Measurements from ENCODE around the gene FOXP1. TPM values are rescaled to one million over a fixed set of nuclear protein-coding genes. Genes with fewer than 3 reads are reported as not detected.

FOXP1 gene
- total and polyA plus RNA-seq, 2 donors (not counting 1 experiment from before 2014, with no cell fraction given), result 91.1 to 508 TPM

GRCh38 chr3:71461749-71462483 is 121.6 kb downstream of the FOXP1 start:
- H3K9ac ChIP-seq (ENCODE audit: low read length), result no peak overlapping the region
- H3K4me2 ChIP-seq (replicated peaks; ENCODE audit: low read depth, low read length, poor library complexity, severe bottlenecking), result no peak overlapping the region
- H3K4me1 ChIP-seq (ENCODE audit: control insufficient read depth in 2 of 2, insufficient read depth in 2 of 2, low read length in 2 of 2), result peaks cover 31 to 35% of the 10 kb centered on the region in 2 donors
- no peak overlapping the region for H3K4me3 ChIP-seq (ENCODE audit: control extremely low read depth in 1 of 5, extremely low read depth in 1 of 5, insufficient read depth in 1 of 5, low read depth in 2 of 5, low read length in 4 of 5)
- peaks cover 0 to 6% (median 0%) of the 10 kb centered on the region in 3 donors for H3K9me3 ChIP-seq (ENCODE audit: control extremely low read depth in 1 of 3, control insufficient read depth in 2 of 3, insufficient read depth in 1 of 3, low read length in 2 of 3)
- peaks cover 91% of the 10 kb centered on the region for H3K79me2 ChIP-seq (ENCODE audit: control insufficient read depth, insufficient read depth, low read length)
- peaks cover 40% of the 10 kb centered on the region for H3K4me1 Mint-ChIP-seq
- ChIA-PET POLR2A (no interaction called here), CTCF (interaction anchor here (1.2 kb wide), 1 partner anchor 105 kb away, joined by 3 read pairs; no protein-coding TSS in a partner anchor)
- H3K27me3 ChIP-seq (replicated peaks in 1 of 4; ENCODE audit: control extremely low read depth in 1 of 4, control insufficient read depth in 3 of 4, insufficient read depth in 4 of 4, low read length in 3 of 4), result no peaks in the 10 kb centered on the region
- no peak for TF ChIP-seq EZH2 (IDR thresholded peaks at IDR 0.05; ENCODE audit: borderline replicate concordance, insufficient read depth, low read depth, low read length, poor library complexity, severe bottlenecking)
- TF ChIP-seq CTCF (IDR thresholded peaks at IDR 0.05), result no peak
- H3K27ac Mint-ChIP-seq, result peak overlapping the region; percentile 71
- ATAC-seq (ENCODE audit: low read depth), result no peak
- no peak overlapping the region for H2AFZ ChIP-seq (ENCODE audit: insufficient read depth, low read depth, low read length, poor library complexity, severe bottlenecking)
- H3K36me3 ChIP-seq (replicated peaks in 1 of 2; ENCODE audit: control extremely low read depth in 1 of 2, control insufficient read depth in 1 of 2, extremely low read depth in 1 of 2, insufficient read depth in 2 of 2, low read length in 1 of 2), result peaks cover 0 to 2% of the 10 kb centered on the region in 2 experiments
- DNase-seq, result no peak
- 97% methylated on average over 6 of the region's 9 CpGs for WGBS (ENCODE audit: insufficient coverage)
- no peaks in the 10 kb centered on the region for H4K20me1 ChIP-seq (ENCODE audit: control insufficient read depth, insufficient read depth, low read length, poor library complexity, severe bottlenecking)
- intact Hi-C loops (cut with micrococcal nuclease), result no loop called here
- H3K27ac ChIP-seq (ENCODE audit: low read length in 2 of 2), result no peak overlapping the region
- H3K4me3 Mint-ChIP-seq, result no peak overlapping the region
- H3K27me3 Mint-ChIP-seq, result no peaks in the 10 kb centered on the region
- no peaks in the 10 kb centered on the region for H3K9me3 Mint-ChIP-seq (ENCODE audit: insufficient read depth)

DNA sequence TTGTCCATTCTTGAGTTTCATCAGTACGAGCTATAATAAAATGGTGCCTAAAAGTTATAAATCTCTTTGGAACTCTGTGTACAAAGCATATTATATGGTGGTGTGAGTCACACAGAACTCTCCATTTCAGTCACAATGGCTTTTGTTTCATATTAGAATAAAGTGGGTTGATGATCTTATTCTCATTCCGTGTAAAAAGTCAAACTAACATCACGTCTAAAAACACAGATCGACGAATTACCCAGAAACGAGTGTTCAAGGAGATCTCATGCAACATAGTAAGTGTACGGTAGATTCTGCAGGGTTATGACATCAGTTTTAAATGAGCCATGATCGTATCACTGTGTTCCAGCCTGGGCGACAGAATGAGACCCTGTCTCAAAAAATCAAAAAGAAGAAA is 122.4 kb downstream of the FOXP1 start:
- peaks cover 48% of the 10 kb centered on the region for H3K4me1 Mint-ChIP-seq
- CTCF ChIA-PET, result interaction anchor here (1.0 to 1.2 kb wide), 2 partner anchors 104 to 125 kb away, joined by 3 read pairs; no protein-coding TSS in a partner anchor

More for the DNA sequence above, 122.4 kb downstream of the FOXP1 start:
- Mint-ChIP-seq H3K4me3 (no peak overlapping the region), H3K27me3 (no peaks in the 10 kb centered on the region), H3K9me3 (ENCODE audit: insufficient read depth) (no peaks in the 10 kb centered on the region), H3K27ac (peak overlapping the region; percentile 21)
- Histone ChIP-seq H3K9me3 (ENCODE audit: control extremely low read depth in 1 of 3, control insufficient read depth in 2 of 3, insufficient read depth in 1 of 3, low read length in 2 of 3) (peaks cover 0 to 6% (median 0%) of the 10 kb centered on the region in 3 donors), H2AFZ (ENCODE audit: insufficient read depth, low read depth, low read length, poor library complexity, severe bottlenecking) (no peak overlapping the region), H3K27me3 (replicated peaks in 1 of 4; ENCODE audit: control extremely low read depth in 1 of 4, control insufficient read depth in 3 of 4, insufficient read depth in 4 of 4, low read length in 3 of 4) (no peaks in the 10 kb centered on the region), H3K9ac (ENCODE audit: low read length) (no peak overlapping the region), H4K20me1 (ENCODE audit: control insufficient read depth, insufficient read depth, low read length, poor library complexity, severe bottlenecking) (no peaks in the 10 kb centered on the region), H3K4me2 (replicated peaks; ENCODE audit: low read depth, low read length, poor library complexity, severe bottlenecking) (no peak overlapping the region), H3K4me3 (ENCODE audit: control extremely low read depth in 1 of 5, extremely low read depth in 1 of 5, insufficient read depth in 1 of 5, low read depth in 2 of 5, low read length in 4 of 5) (no peak overlapping the region), H3K27ac (ENCODE audit: low read length in 2 of 2) (no peak overlapping the region), H3K36me3 (replicated peaks in 1 of 2; ENCODE audit: control extremely low read depth in 1 of 2, control insufficient read depth in 1 of 2, extremely low read depth in 1 of 2, insufficient read depth in 2 of 2, low read length in 1 of 2) (peaks cover 0 to 2% of the 10 kb centered on the region in 2 experiments), H3K4me1 (ENCODE audit: control insufficient read depth in 2 of 2, insufficient read depth in 2 of 2, low read length in 2 of 2) (peaks cover 39 to 43% of the 10 kb centered on the region in 2 donors), H3K79me2 (ENCODE audit: control insufficient read depth, insufficient read depth, low read length) (peaks cover 94% of the 10 kb centered on the region)
- intact Hi-C loops (cut with micrococcal nuclease), result no loop called here
- no peak for DNase-seq
- POLR2A ChIA-PET, result no interaction called here
- no peak for ATAC-seq (ENCODE audit: low read depth)
- TF ChIP-seq EZH2 (IDR thresholded peaks at IDR 0.05; ENCODE audit: borderline replicate concordance, insufficient read depth, low read depth, low read length, poor library complexity, severe bottlenecking), result no peak
- no peak for TF ChIP-seq CTCF (IDR thresholded peaks at IDR 0.05)
- WGBS (ENCODE audit: insufficient coverage), result 96% methylated on average over 4 of the region's 9 CpGs

Measured in B cell (primary cell).